GM21529 (cell line): Measurements from ENCODE around the gene VGLL3.

ENCODE experiments used
- ATAC-seq: cut with Tn5 transposase; IDR thresholded peaks from one replicate; pipeline ENCODE4 v1.9.1; 2021; ENCODE audit not compliant: unreplicated experiment

The VGLL3 gene

GRCh38 chr3:86951322-86951721, 39.6 kb downstream of the VGLL3 start:
- ATAC-seq: no peak

DNA sequence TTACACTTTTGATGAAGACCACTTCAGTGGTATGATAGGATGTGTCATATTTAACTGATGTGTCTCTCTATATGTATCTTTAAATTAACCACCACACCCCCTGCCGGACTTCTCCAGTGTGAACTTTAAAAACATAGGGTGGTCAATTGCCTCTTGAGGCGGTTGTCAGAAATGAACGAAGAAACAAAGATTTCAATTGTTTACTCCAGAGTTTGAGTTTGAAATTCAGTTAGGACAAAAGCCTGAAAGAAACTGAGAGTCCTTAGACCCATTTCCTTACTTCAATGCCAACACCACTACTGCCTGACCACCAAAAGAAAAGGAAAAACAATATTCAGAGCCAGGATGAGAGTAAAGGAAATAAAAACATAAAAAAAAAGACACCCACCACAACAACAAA, 40.2 kb downstream of the VGLL3 start:
- ATAC-seq: no peak

DNA sequence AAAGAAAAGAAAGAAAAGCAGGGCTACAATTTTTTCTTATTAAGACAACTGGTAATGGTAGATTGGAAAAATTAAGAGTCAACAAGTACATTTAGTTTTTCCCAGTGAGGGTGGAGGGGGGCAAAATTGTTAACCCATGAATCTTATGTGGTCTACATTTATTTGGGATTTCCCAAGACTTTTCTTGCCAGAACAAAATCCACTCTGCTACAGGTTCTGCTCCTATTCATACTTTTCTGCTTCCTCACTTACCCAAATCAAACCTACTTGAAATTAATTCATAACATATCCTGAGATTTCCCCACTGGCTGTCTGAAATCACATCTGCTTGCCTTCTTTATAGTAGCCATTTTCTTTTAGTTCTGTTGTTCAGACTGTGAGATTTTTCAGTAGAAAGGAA, 41.1 kb downstream of the VGLL3 start:
- no peak for ATAC-seq

GRCh38 chr3:86948822-86949221, 42.1 kb downstream of the VGLL3 start:
- ATAC-seq: no peak

DNA sequence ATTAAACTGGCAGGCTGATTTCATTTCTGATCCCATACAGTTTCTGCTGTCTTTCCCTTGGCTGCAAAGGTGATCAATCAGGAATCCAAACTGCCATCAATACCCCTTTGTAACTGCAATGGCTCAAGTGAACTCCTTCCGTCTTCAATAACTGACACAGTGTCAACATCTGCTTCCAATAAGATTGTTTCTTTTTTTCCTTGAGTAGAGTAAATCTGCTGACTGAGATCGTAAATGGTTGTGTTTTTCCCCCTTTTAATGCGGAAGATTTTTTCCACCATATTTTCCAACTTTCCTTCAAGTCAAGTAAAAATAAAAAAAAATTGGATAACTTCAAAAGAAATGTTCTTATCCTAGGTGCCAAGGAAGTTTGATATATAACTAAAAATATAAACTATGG, 48.7 kb downstream of the VGLL3 start:
- ATAC-seq: no peak

- ATAC-seq: no peak
Measured at GRCh38 chr3:86938416-86939105, 52.4 kb downstream of the VGLL3 start.

DNA sequence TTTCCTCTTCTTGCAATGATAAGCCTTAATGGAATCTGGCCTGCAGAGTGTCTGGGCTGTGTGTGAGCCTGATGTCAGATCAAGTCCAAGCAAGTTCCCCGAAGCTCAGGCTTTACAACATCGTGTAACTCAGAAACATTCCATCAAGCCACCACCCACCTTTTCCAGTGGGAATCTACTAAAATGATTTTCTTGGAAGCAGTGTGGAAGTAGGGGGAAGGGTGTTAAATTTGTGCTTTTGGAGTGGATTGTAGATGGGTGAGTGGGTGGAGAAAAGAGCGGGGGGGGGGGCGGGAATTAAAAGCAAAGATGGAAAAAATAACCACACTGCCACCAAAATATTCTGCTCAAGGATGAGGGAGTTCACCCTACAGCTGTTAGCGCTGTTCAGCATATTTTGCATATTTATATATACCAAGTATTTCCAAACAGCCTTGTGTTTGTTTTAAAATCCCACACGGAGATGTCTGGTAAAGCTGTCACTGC, 53.6 kb downstream of the VGLL3 start:
- ATAC-seq: no peak

DNA sequence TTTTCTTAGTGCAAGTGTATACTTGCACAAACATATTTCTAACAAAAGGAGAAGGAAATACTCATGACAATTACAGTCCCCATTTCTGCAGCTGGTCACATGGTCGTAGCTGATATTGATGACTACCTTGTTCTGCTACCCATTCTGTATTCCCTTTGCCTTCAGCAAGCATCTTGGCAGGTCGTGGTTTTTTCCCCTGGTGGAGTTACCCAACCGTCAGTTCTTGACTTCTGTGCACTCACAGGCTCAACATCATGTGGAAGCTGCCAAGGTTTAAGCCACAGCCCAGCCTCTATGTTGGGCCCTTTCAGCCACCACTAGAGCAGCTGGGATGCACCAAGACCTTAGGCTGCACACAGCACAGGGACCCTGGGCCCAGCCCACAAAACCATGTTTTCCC, 56.1 kb downstream of the VGLL3 start:
- no peak for ATAC-seq

DNA sequence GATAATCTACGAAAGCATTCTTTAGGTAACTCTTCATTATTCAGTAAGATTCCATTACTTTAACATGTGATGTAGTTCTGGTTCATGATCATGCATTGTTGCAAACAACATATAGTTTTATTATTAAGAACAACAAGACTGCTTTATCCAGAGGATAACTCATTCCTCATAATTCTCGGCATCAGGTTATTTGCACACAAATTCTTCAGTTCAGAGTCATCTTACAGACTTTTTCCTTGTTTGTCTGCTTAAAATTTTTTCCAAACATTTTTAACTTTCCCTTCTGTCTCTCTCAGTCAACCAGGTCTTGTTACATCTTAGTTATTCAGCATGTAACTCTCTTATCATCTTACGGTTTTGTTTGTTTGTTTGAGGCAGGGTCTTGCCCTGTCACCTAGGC, 60.1 kb downstream of the VGLL3 start:
- no peak for ATAC-seq

DNA sequence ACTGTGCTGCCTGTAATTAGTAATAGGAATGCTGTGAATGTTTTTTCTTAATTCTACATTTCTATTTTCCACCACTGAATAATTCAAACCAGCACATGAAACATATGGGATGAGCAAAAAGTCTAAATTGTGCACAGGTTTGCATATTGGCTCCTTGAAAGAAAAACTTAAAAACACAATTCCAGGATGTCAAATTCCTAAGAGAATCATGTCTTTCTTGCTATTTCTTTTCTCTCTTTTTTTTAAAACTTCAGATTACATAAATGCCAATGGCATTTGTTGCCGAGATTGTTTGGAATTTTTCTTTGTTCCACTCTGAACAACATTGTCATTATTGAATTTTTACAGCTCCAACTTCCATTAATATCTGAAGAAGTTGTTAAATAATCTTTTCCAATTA, 60.8 kb downstream of the VGLL3 start:
- ATAC-seq: no peak

GRCh38 chr3:86929046-86929445, 61.9 kb downstream of the VGLL3 start:
- ATAC-seq: no peak

- no peak for ATAC-seq
Measured at GRCh38 chr3:86923071-86923491, 67.9 kb downstream of the VGLL3 start.

DNA sequence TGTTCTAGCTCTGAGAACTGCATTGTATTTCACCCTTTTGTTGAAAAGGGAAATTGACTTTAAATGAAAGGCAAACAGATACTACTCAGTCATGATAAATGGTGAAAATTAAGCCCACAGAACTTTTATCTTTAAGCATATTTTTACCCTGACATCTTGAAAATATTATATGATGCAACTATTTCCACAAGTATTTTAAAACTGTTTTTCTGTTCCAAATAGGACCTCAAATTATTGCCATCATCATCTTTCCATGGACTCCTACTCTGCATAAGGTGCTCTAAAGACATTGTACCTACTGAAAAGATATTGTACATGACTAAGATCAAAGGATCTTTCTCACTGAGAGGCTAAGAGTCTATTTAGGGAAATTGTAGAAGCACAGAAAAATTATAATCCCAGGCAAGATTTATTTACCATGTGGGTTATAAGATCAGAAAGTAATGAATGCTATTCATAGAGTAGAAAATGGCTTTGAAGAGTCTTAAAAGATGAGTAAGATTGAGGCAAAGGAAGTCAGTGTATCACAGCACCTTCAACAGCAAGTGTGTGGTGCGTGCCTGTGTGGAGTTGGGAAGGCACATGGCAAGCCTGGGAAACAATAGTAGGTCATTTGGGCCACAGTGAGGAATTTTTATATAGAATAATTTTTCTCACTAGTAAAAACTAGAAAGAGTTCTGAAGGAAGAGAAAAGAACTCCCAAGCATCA, 68.8 kb downstream of the VGLL3 start:
- ATAC-seq: no peak

DNA sequence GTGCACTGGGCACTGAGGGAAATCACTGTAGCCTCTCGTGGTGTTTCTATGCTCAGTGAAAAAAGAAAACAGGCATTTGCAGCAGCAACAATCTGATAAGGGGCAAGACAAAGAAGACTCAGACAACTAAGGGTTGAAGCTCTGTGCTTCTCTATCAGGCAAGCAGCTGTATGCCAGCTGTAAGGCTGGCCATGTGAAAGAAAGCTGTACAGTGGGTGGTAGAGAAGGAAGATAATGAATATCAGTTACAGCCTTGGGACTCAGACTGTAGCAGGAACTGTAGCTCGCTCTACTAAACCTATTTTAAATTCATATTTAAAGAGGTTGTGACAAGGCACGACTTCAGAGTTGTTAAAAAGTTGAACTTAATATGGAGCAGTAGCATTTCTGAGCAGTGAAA, 76.3 kb downstream of the VGLL3 start:
- no peak for ATAC-seq

DNA sequence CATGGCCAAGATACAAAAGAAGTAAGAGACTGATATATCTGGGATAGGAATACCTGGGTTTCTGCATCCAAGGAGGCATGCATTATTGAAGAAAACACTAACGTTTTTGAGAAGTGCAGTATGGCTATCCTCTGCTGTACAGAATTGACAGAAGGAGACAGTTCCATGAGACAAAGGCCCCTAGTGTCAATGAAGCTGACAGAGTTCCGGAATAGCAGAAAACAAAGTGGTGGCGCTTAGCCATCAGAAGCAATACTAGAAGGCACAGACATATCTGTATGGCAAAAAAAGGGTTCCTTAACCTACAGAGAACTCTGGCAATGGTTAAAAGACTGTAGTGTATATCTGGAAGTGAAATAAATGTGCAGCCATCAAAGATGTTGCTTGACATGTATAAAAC, 77.8 kb downstream of the VGLL3 start:
- ATAC-seq: no peak

GRCh38 chr3:86895202-86895601, 95.7 kb downstream of the VGLL3 start:
- ATAC-seq: no peak

GRCh38 chr3:86890741-86891396, 100.1 kb downstream of the VGLL3 start:
- no peak for ATAC-seq
